Adrenal gland (tissue), 12 donors: ENCODE measurements around the gene RTN4IP1. TPM values are rescaled to one million over a fixed set of nuclear protein-coding genes. Genes with fewer than 3 reads are reported as not detected.
"Not testable (repeated sequence)": the region's sequence is repeated elsewhere in the genome, so short reads cannot be mapped to it uniquely, and the experiment has no call there.

Source experiments
- DNase-seq, 7 donors: peaks; one replicate each; pipeline ENCODE4 v3.0.0-alpha.2; 2019 to 2020
- H3K27ac ChIP-seq, 5 donors: fragments of 200-600 bp; sonication (generic) in 4 of 5; 1 replicate in 3 of 5; 2 replicates in 2 of 5; pipeline versions ENCODE4 v1.5.1 to v1.8.0; 2016 to 2020; ENCODE audit warnings: mild to moderate bottlenecking in 1 of 5
- H3K27me3 ChIP-seq: fragments of 200-600 bp; 2 replicates; pipeline ENCODE4 v1.8.0; 2021
- H3K36me3 ChIP-seq, 2 donors: fragments of 200-600 bp; replicated peaks in 1 of 2; 1 replicate in 1 of 2; 2 replicates in 1 of 2; pipeline versions ENCODE4 v1.5.1 to v1.8.0; 2018 to 2022
- H3K4me1 ChIP-seq, 2 donors: fragments of 200-600 bp; replicated peaks in 1 of 2; 1 replicate in 1 of 2; 2 replicates in 1 of 2; pipeline versions ENCODE4 v1.5.1 to v1.8.0; 2018 to 2021
- H3K4me3 ChIP-seq, 4 donors: fragments of 200-600 bp; sonication (generic) in 3 of 4; one replicate each; pipeline ENCODE4 v1.5.1; 2016 to 2018
- H3K9me3 ChIP-seq, 3 donors: fragments of 200-600 bp; sonication (generic) in 1 of 3; replicated peaks in 1 of 3; 1 replicate in 2 of 3; 2 replicates in 1 of 3; pipeline versions ENCODE4 v1.5.1 to v1.8.0; 2016 to 2021
- POLR2A ChIP-seq, 2 donors: fragments of 450-650 bp; IDR thresholded peaks; one replicate each; pipeline ENCODE4 v1.6.1; 2017; ENCODE audit warnings: antibody characterized with exemption in 2 of 2, mild to moderate bottlenecking in 2 of 2, moderate library complexity in 1 of 2
- WGBS, 4 donors: extraction: QIAGEN DNeasy Blood & Tissue Kit in 2 of 4; methylation state at CpG; one replicate each; pipeline versions ENCODE4 v1.1.5 to v1.1.7; 2013 to 2017; 5-methylcytosine and 5-hydroxymethylcytosine counted together
- intact Hi-C, 2 donors: fragments of 100-400 bp; cut with DNase I; formaldehyde crosslinking; loops; one replicate each; pipeline versions ENCODE4 v1.14.1 to v1.15.0; 2022 to 2023
- polyA plus RNA-seq, 3 donors: library from polyadenylated mRNA; stranded (reverse); fragments of 200-250 nt in 2 of 3; fragments of 350-450 nt in 1 of 3; fragmentation: Illumina TruSeq in 1 of 3; extraction: RNeasy Lipid Tissue Mini Kit (QIAGEN cat#74804) in 1 of 3; gene quantifications; one replicate each; pipeline ENCODE4 v1.2.3, GENCODE V29; 2013 to 2014
- total RNA-seq, 9 donors: library from RNA; depleted of rRNA in 4 of 9; stranded (reverse); fragments of >200 nt in 4 of 9; fragments of 120-200 nt in 1 of 9; fragmentation: NEBNext Ultra II Directional in 1 of 9; extraction: Animal tissue kit (Norgen Biotek cat#: 25700) in 1 of 9; gene quantifications; one replicate each; pipeline versions ENCODE4 v1.1.0 to v1.2.4, GENCODE V29; 2013 to 2023
- TF ChIP-seq, protein P1 (sequence below), 6 experiments: fragments of 450-650 bp in 4 of 6; fragments of 200-600 bp in 2 of 6; sonication (generic) in 1 of 6; IDR thresholded peaks; 1 replicate in 5 of 6; 2 replicates in 1 of 6; pipeline versions ENCODE4 v1.5.1 to v1.8.0; 2016 to 2021; ENCODE audit warnings: antibody characterized with exemption in 6 of 6, mild to moderate bottlenecking in 2 of 6, moderate library complexity in 1 of 6
- donor health status: healthy with polysubstance abuse.
- donor health status: Bipolar disorder and iron deficiency.
- donor health status: DM: yes; HTN: yes; CAD: no.
- donor health status: DM: no; HTN: no; CAD: no.
- donor health status: DM: no; HTN: no; CAD: no.
- donor health status: DM: yes; HTN: yes; CAD: no.

Gene RTN4IP1
- total and polyA plus RNA-seq, 12 donors, result 1.6 to 22.1 (median 7.5) TPM

DNA sequence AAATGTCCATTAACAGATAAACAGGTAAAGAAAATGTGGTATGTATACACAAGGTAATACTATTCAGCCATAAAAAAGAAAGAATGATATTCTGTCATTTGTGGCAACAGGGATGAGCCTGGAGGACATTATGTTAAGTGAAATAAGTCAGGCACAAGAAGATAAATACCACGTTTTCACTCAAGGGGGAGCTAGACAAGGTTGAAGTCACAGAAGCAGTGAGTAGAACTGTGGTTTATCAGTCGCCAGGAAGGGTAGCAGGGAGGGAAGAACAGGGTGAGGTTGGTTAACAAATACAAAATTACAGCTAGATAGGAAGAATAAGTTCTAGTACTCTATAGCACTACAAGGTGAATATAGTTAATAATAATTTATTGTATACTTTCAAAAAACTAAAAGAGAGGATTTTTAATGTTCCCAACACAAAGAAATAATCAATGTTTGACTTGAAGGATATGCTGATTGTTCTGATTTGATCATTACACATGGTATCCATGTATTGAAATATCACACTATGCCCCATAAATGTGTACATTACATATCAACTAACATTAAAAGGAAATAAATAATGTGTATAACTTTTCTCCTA, 21.1 kb downstream of the RTN4IP1 start:
- intact Hi-C loops, result loop anchor here (10.0 kb wide), 1 partner anchor 367 kb away; the partner anchor contains the start of gene CD24 (in 2 of the 2)
- 15 to 27% (median 21%) methylated on average over 2 of the region's 2 CpGs for WGBS, 4 donors
- no peaks in the 10 kb centered on the region for H3K4me1 ChIP-seq

DNA sequence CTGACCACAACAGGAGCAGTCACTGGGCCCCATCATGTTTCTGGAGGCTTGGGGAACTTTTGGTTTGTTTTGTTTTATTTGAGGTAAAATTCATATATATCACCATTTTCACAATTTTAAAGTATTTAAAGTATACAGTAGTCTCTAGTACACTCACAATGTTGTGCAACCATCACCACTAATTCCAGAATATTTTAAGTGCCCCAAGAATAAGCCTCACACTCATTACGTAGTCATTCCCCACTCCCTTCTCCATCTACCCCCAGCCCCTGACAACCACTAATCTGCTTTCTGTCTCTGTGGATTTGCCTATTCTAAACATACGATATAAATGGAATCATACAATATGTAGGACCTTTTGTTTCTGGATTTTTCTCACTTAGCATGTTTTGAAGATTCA, 29.0 kb downstream of the RTN4IP1 start:
- Histone ChIP-seq H3K27ac (no peak overlapping the region), H3K4me1 (no peaks in the 10 kb centered on the region), H3K36me3 (no peaks in the 10 kb centered on the region), H3K9me3 (no peaks in the 10 kb centered on the region), H3K4me3 (no peak overlapping the region), H3K27me3 (no peaks in the 10 kb centered on the region)
- intact Hi-C loops, result loop anchor here (10.0 kb wide), 1 partner anchor 374 kb away; the partner anchor contains the start of gene CD24 (in 2 of the 2)
- TF ChIP-seq, protein P1, sequence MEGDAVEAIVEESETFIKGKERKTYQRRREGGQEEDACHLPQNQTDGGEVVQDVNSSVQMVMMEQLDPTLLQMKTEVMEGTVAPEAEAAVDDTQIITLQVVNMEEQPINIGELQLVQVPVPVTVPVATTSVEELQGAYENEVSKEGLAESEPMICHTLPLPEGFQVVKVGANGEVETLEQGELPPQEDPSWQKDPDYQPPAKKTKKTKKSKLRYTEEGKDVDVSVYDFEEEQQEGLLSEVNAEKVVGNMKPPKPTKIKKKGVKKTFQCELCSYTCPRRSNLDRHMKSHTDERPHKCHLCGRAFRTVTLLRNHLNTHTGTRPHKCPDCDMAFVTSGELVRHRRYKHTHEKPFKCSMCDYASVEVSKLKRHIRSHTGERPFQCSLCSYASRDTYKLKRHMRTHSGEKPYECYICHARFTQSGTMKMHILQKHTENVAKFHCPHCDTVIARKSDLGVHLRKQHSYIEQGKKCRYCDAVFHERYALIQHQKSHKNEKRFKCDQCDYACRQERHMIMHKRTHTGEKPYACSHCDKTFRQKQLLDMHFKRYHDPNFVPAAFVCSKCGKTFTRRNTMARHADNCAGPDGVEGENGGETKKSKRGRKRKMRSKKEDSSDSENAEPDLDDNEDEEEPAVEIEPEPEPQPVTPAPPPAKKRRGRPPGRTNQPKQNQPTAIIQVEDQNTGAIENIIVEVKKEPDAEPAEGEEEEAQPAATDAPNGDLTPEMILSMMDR (IDR thresholded peaks at IDR 0.05), result no peak
- TF ChIP-seq POLR2A (IDR thresholded peaks at IDR 0.05), result no peak
- WGBS, 4 donors, result 93 to 97% (median 96%) methylated on average over 2 of the region's 2 CpGs
- no peak for DNase-seq

More for the DNA sequence above, 21.1 kb downstream of the RTN4IP1 start:
- Histone ChIP-seq H3K36me3 (no peaks in the 10 kb centered on the region), H3K27me3 (no peaks in the 10 kb centered on the region), H3K9me3 (no peaks in the 10 kb centered on the region), H3K27ac (no peak overlapping the region), H3K4me3 (no peak overlapping the region)
- TF ChIP-seq, protein P1 (IDR thresholded peaks at IDR 0.05), result peak; percentile 41 to 65 (median 60)
- no peak for TF ChIP-seq POLR2A (IDR thresholded peaks at IDR 0.05)
- peak in 2 of 7 donors; percentile 12 to 19 for DNase-seq

DNA sequence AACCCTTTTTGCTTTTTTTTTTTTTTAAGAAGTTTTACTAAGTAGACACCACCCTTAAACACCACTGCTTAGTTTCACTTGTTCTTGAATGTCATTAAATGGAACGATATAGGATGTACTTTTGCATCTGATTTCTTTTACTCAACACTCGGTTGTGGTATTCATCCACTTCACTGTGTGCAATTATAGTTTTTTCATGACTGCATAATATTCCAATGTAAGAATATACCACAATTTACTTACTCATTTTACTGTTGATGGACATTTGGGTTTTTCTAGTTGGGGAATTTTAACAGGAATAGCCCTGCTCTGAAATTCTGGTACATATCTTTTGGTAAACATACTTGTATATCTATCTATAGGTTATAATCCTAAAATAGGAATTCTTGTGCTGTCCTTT, 29.9 kb downstream of the RTN4IP1 start:
- no peak overlapping the region for H3K27ac ChIP-seq
- H3K4me1 ChIP-seq, result no peaks in the 10 kb centered on the region

DNA sequence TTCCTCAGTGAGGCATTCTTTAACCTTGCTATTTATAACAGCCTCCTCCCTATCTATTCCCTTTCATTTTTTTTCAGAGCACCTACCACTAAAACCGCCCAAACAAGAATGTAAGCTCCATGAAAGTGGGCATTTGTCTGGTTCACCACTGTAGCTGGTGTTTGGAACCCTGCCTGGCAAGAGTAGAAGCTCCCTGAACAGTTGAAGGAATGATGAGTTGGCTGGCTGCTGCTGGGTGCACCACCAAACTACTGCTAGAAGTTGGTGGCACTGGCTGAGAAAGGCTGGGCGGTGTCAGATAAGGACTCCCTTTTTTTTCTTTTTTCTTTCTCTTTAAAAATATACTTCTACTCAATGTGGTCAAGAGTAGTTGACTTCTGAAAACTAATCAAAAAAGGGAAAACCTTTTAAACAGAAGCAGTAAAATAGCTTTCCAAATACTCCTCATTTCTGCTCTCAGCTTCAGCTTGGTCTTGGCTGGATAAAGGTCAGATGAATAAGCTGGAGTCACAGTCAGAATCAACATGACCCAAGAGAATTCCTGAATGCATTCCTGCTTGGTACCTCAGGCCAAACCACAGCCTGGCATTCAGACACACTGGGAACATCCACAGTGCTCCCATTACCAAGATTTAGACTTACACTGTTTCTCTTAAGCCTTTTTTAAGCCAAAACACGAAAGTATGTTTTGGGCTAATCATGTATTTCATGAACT, 38.0 kb downstream of the RTN4IP1 start:
- no peaks in the 10 kb centered on the region for H3K27me3 ChIP-seq
- H3K9me3 ChIP-seq, result no peaks in the 10 kb centered on the region
- H3K36me3 ChIP-seq, result peaks cover 0 to 5% of the 10 kb centered on the region in 2 donors
- peaks cover 0 to 7% of the 10 kb centered on the region in 2 donors for H3K4me1 ChIP-seq
- intact Hi-C loops, result no loop called here
- TF ChIP-seq, protein P1 (IDR thresholded peaks at IDR 0.05), result no peak
- TF ChIP-seq POLR2A (IDR thresholded peaks at IDR 0.05), result no peak
- 92 to 93% (median 93%) methylated on average over 3 of the region's 3 CpGs for WGBS, 4 donors
- H3K27ac ChIP-seq, result no peak overlapping the region
- DNase-seq, result no peak
- no peak overlapping the region for H3K4me3 ChIP-seq

More for the DNA sequence above, 29.9 kb downstream of the RTN4IP1 start:
- TF ChIP-seq, protein P1 (IDR thresholded peaks at IDR 0.05), result no peak
- no peak for TF ChIP-seq POLR2A (IDR thresholded peaks at IDR 0.05)
- intact Hi-C loops, result no loop called here
- WGBS, 4 donors, result 48 to 89% (median 69%) methylated on average over 2 of the region's 2 CpGs
- DNase-seq, result no peak
- H3K27me3 ChIP-seq, result no peaks in the 10 kb centered on the region
- H3K36me3 ChIP-seq, result no peaks in the 10 kb centered on the region
- H3K9me3 ChIP-seq, result no peaks in the 10 kb centered on the region
- H3K4me3 ChIP-seq, result no peak overlapping the region

DNA sequence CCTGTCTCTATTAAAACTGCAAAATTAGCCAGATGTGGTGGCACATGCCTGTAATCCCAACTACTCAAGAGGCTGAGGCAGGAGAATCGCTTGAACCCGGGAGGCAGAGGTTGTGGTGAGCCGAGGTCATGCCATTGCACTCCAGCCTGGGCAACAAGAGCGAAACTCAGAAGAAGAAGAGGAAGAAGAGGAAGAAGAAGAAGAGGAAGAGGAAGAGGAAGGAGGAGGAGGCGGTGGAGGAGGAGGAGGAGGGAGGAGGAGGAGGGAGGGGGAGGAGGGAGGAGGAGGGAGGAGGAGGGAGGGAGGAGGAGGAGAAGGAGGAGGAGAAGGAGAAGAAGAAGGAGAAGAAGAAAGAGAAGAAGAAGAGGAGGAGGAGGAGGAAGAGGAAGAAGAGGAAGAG, 40.4 kb downstream of the RTN4IP1 start:
- H3K27me3 ChIP-seq, H3K9me3 ChIP-seq, H3K36me3 ChIP-seq, DNase-seq, H3K27ac ChIP-seq, intact Hi-C loops, H3K4me1 ChIP-seq, H3K4me3 ChIP-seq: not testable (repeated sequence)
- 67 to 81% (median 72%) methylated on average over 4 to 5 of the region's 5 CpGs for WGBS, 4 donors
